IMR-90 (cell line): Measurements from ENCODE around the gene IKBIP. TPM values are rescaled to one million over a fixed set of nuclear protein-coding genes. Genes with fewer than 3 reads are reported as not detected.

ENCODE experiments used
- ATAC-seq: fragments of 200-7000 bp; cut with Tn5 transposase; 2 replicates; pipeline ENCODE4 v1.9.1; 2020; ENCODE audit warnings: low read depth, mild to moderate bottlenecking, moderate library complexity
- BruUV-seq: library from RNA; stranded (reverse); fragments of 400-500 nt; replicated peaks from 2 replicates; lab custom pipeline; 2021; lab: Mats Ljungman, UMichigan
- CTCF ChIA-PET: fragments of 300-600 bp; formaldehyde crosslinking; extraction: SDS; loops from one replicate; lab custom pipeline; 2021; ENCODE audit warnings: antibody characterized with exemption; lab: Yijun Ruan, JAX
- POLR2A ChIA-PET: fragments of 300-600 bp; sonication (Branson Sonifier 250); formaldehyde crosslinking; loops from one replicate; lab custom pipeline; 2022; ENCODE audit warnings: antibody characterized with exemption; ENCODE audit not compliant: unreplicated experiment; lab: Charles Lee
- DNase-seq: peaks from one replicate; pipeline ENCODE4 v3.0.0; 2013
- H2AFZ ChIP-seq: replicated peaks from 2 replicates; pipeline ENCODE3; 2013; ENCODE audit warnings: low read length, mild to moderate bottlenecking; ENCODE audit not compliant: poor library complexity
- H2AK5ac ChIP-seq: 2 replicates; pipeline ENCODE4 v1.6.1; 2013; ENCODE audit warnings: low read depth, low read length, inconsistent platforms
- H2AK9ac ChIP-seq: replicated peaks from 2 replicates; pipeline ENCODE3; 2013; ENCODE audit warnings: mild to moderate bottlenecking, low read depth, low read length, moderate library complexity; ENCODE audit not compliant: poor library complexity
- H2BK120ac ChIP-seq: 2 replicates; pipeline ENCODE4 v1.6.1; 2013; ENCODE audit warnings: low read depth, low read length, inconsistent platforms
- H2BK15ac ChIP-seq: 3 replicates; pipeline ENCODE4 v1.6.1; 2013; ENCODE audit warnings: low read depth, low read length, inconsistent platforms
- H2BK20ac ChIP-seq: 2 replicates; pipeline ENCODE4 v1.6.1; 2013; ENCODE audit warnings: low read depth, mild to moderate bottlenecking, inconsistent platforms, low read length, moderate library complexity
- H2BK5ac ChIP-seq: 2 replicates; pipeline ENCODE4 v1.6.1; 2013; ENCODE audit warnings: mild to moderate bottlenecking, low read depth, low read length, inconsistent platforms; ENCODE audit not compliant: poor library complexity, severe bottlenecking
- H3K14ac ChIP-seq: replicated peaks from 2 replicates; pipeline ENCODE4 v1.6.1; 2013; ENCODE audit warnings: low read depth, low read length, inconsistent platforms
- H3K18ac ChIP-seq: 2 replicates; pipeline ENCODE4 v1.6.1; 2013; ENCODE audit warnings: low read depth, low read length, control low read depth
- H3K23ac ChIP-seq: 2 replicates; pipeline ENCODE4 v1.6.1; 2013; ENCODE audit warnings: low read depth, low read length, inconsistent platforms
- H3K27ac ChIP-seq: 2 replicates; pipeline ENCODE4 v1.5.1; 2013; ENCODE audit warnings: mild to moderate bottlenecking, control low read depth, low read length; ENCODE audit not compliant: insufficient read depth
- H3K27me3 ChIP-seq: 2 replicates; pipeline ENCODE4 v1.6.1; 2013; ENCODE audit warnings: low read length; ENCODE audit not compliant: control insufficient read depth, insufficient read depth
- H3K36me3 ChIP-seq: 2 replicates; pipeline ENCODE4 v1.6.1; 2013; ENCODE audit warnings: low read length, mixed read lengths; ENCODE audit not compliant: control insufficient read depth, insufficient read depth
- H3K4ac ChIP-seq: 2 replicates; pipeline ENCODE4 v1.6.1; 2013; ENCODE audit warnings: low read depth, low read length, inconsistent platforms
- H3K4me1 ChIP-seq: 2 replicates; pipeline ENCODE4 v1.6.1; 2013; ENCODE audit warnings: low read length, mixed read lengths; ENCODE audit not compliant: control insufficient read depth, insufficient read depth
- H3K4me2 ChIP-seq: 2 replicates; pipeline ENCODE4 v1.6.1; 2013; ENCODE audit warnings: low read depth, mild to moderate bottlenecking, control low read depth, low read length, moderate library complexity
- H3K4me3 ChIP-seq: 2 replicates; pipeline ENCODE4 v1.5.1; 2013; ENCODE audit warnings: low read depth, mild to moderate bottlenecking, control low read depth, low read length, moderate library complexity; ENCODE audit not compliant: insufficient read depth
- H3K56ac ChIP-seq: 2 replicates; pipeline ENCODE4 v1.6.1; 2013; ENCODE audit warnings: low read length, inconsistent platforms; ENCODE audit not compliant: insufficient read depth; ENCODE audit errors: extremely low read depth
- H3K79me1 ChIP-seq, 2 experiments: 2 replicates each; pipeline ENCODE4 v1.6.1; 2013; ENCODE audit warnings: low read length in 2 of 2, inconsistent platforms in 1 of 2, low read depth in 1 of 2
- H3K9ac ChIP-seq: 2 replicates; pipeline ENCODE4 v1.6.1; 2013; ENCODE audit warnings: low read depth, low read length, control low read depth
- H3K9me1 ChIP-seq: 2 replicates; pipeline ENCODE4 v1.6.1; 2013; ENCODE audit warnings: low read length, inconsistent platforms; ENCODE audit not compliant: insufficient read depth
- H3K9me3 ChIP-seq: 2 replicates; pipeline ENCODE4 v1.6.1; 2013; ENCODE audit warnings: low read length; ENCODE audit not compliant: control insufficient read depth, insufficient read depth
- H4K20me1 ChIP-seq: 2 replicates; pipeline ENCODE4 v1.6.1; 2013; ENCODE audit warnings: low read length, inconsistent platforms; ENCODE audit not compliant: insufficient read depth
- H4K5ac ChIP-seq: 2 replicates; pipeline ENCODE4 v1.6.1; 2013; ENCODE audit warnings: mild to moderate bottlenecking, low read depth, low read length, control low read depth
- H4K8ac ChIP-seq, 2 experiments: 2 replicates each; pipeline ENCODE4 v1.6.1; 2013; ENCODE audit warnings: low read depth in 2 of 2, low read length in 2 of 2, control low read depth in 1 of 2, inconsistent platforms in 1 of 2
- H4K91ac ChIP-seq: 2 replicates; pipeline ENCODE4 v1.6.1; 2013; ENCODE audit warnings: low read depth, low read length, inconsistent platforms; ENCODE audit not compliant: insufficient read depth
- MXI1 ChIP-seq: IDR thresholded peaks from 2 replicates; pipeline ENCODE4 v1.6.1; 2012; ENCODE audit warnings: low read depth, mild to moderate bottlenecking, low read length, moderate library complexity, borderline replicate concordance
- WGBS, 2 experiments: methylation state at CpG; one replicate each; pipeline versions ENCODE4 v1.1.5 to v1.1.7; 2013; ENCODE audit warnings: missing lambda C conversion rate in 2 of 2; ENCODE audit not compliant: insufficient read length in 1 of 2; ENCODE audit errors: extremely low coverage in 2 of 2; 5-methylcytosine and 5-hydroxymethylcytosine counted together
- dilution Hi-C: fragments of 300-500 bp; cut with HindIII; formaldehyde crosslinking; loops from one replicate; pipeline ENCODE4 v1.14.3; 2018; ENCODE audit warnings: low sequenced_read_pairs; ENCODE audit not compliant: unreplicated experiment
- in situ Hi-C: fragments of 300-500 bp; cut with MboI; formaldehyde crosslinking; loops from 3 replicates; pipeline ENCODE4 v1.14.3; 2019; ENCODE audit warnings: low sequenced_read_pairs, inconsistent platforms, mixed read lengths
- intact Hi-C: fragments of 100-400 bp; cut with micrococcal nuclease; formaldehyde crosslinking; loops from 2 replicates; pipeline ENCODE4 v1.10.0; 2022
- polyA plus RNA-seq, 3 experiments: library from polyadenylated mRNA; depleted of rRNA; stranded (reverse); fragments of >200 nt; gene quantifications; 2 replicates each; pipeline ENCODE4 v1.2.3, GENCODE V29; 2012; ENCODE audit warnings: low replicate concordance in 1 of 3
- total RNA-seq: library from RNA; depleted of rRNA; stranded (reverse); fragments of >200 nt; gene quantifications from 2 replicates; pipeline ENCODE4 v1.2.3, GENCODE V29; 2012

The IKBIP gene
- total and polyA plus RNA-seq, 2 of the 4 experiments (the other 2 are of a cell fraction): 37.1 to 52.7 TPM

- Histone ChIP-seq H3K27ac (no peak overlapping the region), H3K4me2 (no peak overlapping the region), H4K91ac (no peak overlapping the region), H2BK5ac (no peak overlapping the region), H3K27me3 (no peaks in the 10 kb centered on the region), H2BK15ac (no peak overlapping the region), H4K5ac (no peak overlapping the region), H3K4me1 (no peaks in the 10 kb centered on the region), H3K14ac (no peak overlapping the region), H3K9me3 (no peaks in the 10 kb centered on the region), H3K4me3 (no peak overlapping the region), H3K9me1 (no peaks in the 10 kb centered on the region), H4K8ac (no peak overlapping the region), H2AFZ (no peak overlapping the region), H3K36me3 (peaks cover 36% of the 10 kb centered on the region), H3K4ac (no peak overlapping the region), H2BK120ac (no peak overlapping the region), H3K56ac (no peak overlapping the region), H2AK5ac (no peak overlapping the region), H4K20me1 (no peaks in the 10 kb centered on the region), H3K18ac (no peak overlapping the region), H2AK9ac (no peak overlapping the region), H3K9ac (no peak overlapping the region), H2BK20ac (no peak overlapping the region), H3K79me1 (peaks cover 2 to 15% of the 10 kb centered on the region in 2 experiments), H3K23ac (no peak overlapping the region)
- ChIA-PET CTCF (no interaction called here), POLR2A (no interaction called here)
- intact Hi-C loops: no loop called here
- in situ Hi-C loops: no loop called here
- BruUV-seq: no TSS peak
- ATAC-seq: no peak
- DNase-seq: no peak
- no peak for TF ChIP-seq MXI1
- dilution Hi-C loops: no loop called here
- no CpG with 5 or more reads among the region's 3 CpGs for WGBS, 2 experiments
These were observed 25.2 kb upstream of the IKBIP start for GRCh38 chr12:98669751-98670150.
